ENCODE data around the gene HMGN2. TPM values are rescaled to one million over a fixed set of nuclear protein-coding genes. Genes with fewer than 3 reads are reported as not detected.
"Not testable (repeated sequence)": the region's sequence is repeated elsewhere in the genome, so short reads cannot be mapped to it uniquely, and the experiment has no call there.

HMGN2 gene
- total and polyA plus RNA-seq, 2 donors: 1,143 to 1,167 TPM

GRCh38 chr1:26482921-26483320, 10.7 kb downstream of the HMGN2 start:
- Histone ChIP-seq H3K27me3 (ENCODE audit: control insufficient read depth in 2 of 2, insufficient read depth in 1 of 2, low read length in 1 of 2) (no peaks in the 10 kb centered on the region), H3K4me3 (ENCODE audit: low read length in 2 of 2) (no peak overlapping the region), H3K27ac (ENCODE audit: low read depth in 1 of 2, low read length in 1 of 2) (no peak overlapping the region), H3K4me1 (ENCODE audit: control insufficient read depth in 2 of 2, insufficient read depth in 2 of 2, low read length in 2 of 2) (no peaks in the 10 kb centered on the region), H3K9me3 (ENCODE audit: control insufficient read depth in 2 of 2, insufficient read depth in 1 of 2, low read length in 1 of 2) (no peaks in the 10 kb centered on the region), H3K36me3 (ENCODE audit: control insufficient read depth in 2 of 2, insufficient read depth in 2 of 2, low read length in 1 of 2) (peaks cover 7 to 17% of the 10 kb centered on the region in 2 donors)
- WGBS: 98% methylated on average over 2 of the region's 2 CpGs
- no peak for DNase-seq (ENCODE audit: low read depth in 6 of 9, low spot score in 9 of 9)

GRCh38 chr1:26483980-26484379, 11.7 kb downstream of the HMGN2 start:
- Histone ChIP-seq H3K4me3 (ENCODE audit: low read length in 2 of 2) (no peak overlapping the region), H3K27ac (ENCODE audit: low read depth in 1 of 2, low read length in 1 of 2) (no peak overlapping the region), H3K36me3 (ENCODE audit: control insufficient read depth in 2 of 2, insufficient read depth in 2 of 2, low read length in 1 of 2) (peaks cover 7 to 9% of the 10 kb centered on the region in 2 donors), H3K4me1 (ENCODE audit: control insufficient read depth in 2 of 2, insufficient read depth in 2 of 2, low read length in 2 of 2) (no peaks in the 10 kb centered on the region), H3K9me3 (ENCODE audit: control insufficient read depth in 2 of 2, insufficient read depth in 1 of 2, low read length in 1 of 2) (no peaks in the 10 kb centered on the region), H3K27me3 (ENCODE audit: control insufficient read depth in 2 of 2, insufficient read depth in 1 of 2, low read length in 1 of 2) (no peaks in the 10 kb centered on the region)
- DNase-seq (ENCODE audit: low read depth in 6 of 9, low spot score in 9 of 9): no peak
- WGBS: 92% methylated on average over 2 of the region's 2 CpGs

GRCh38 chr1:26490155-26490554, 17.9 kb downstream of the HMGN2 start:
- no peak for DNase-seq (ENCODE audit: low read depth in 6 of 9, low spot score in 9 of 9)
- no peaks in the 10 kb centered on the region for H3K9me3 ChIP-seq (ENCODE audit: control insufficient read depth in 2 of 2, insufficient read depth in 1 of 2, low read length in 1 of 2)
- H3K4me3 ChIP-seq (ENCODE audit: low read length in 2 of 2): no peak overlapping the region
- no peak overlapping the region for H3K27ac ChIP-seq (ENCODE audit: low read depth in 1 of 2, low read length in 1 of 2)
- H3K4me1 ChIP-seq (ENCODE audit: control insufficient read depth in 2 of 2, insufficient read depth in 2 of 2, low read length in 2 of 2): no peaks in the 10 kb centered on the region
- no peaks in the 10 kb centered on the region for H3K27me3 ChIP-seq (ENCODE audit: control insufficient read depth in 2 of 2, insufficient read depth in 1 of 2, low read length in 1 of 2)
- no peaks in the 10 kb centered on the region for H3K36me3 ChIP-seq (ENCODE audit: control insufficient read depth in 2 of 2, insufficient read depth in 2 of 2, low read length in 1 of 2)
- 98% methylated on average over 4 of the region's 4 CpGs for WGBS

- H3K36me3 ChIP-seq (ENCODE audit: control insufficient read depth in 2 of 2, insufficient read depth in 2 of 2, low read length in 1 of 2): no peaks in the 10 kb centered on the region
Observed at GRCh38 chr1:26493267-26493666, 21.0 kb downstream of the HMGN2 start.

GRCh38 chr1:26493938-26494337, 21.7 kb downstream of the HMGN2 start:
- no peak overlapping the region for H3K4me3 ChIP-seq (ENCODE audit: low read length in 2 of 2)
- no peak overlapping the region for H3K27ac ChIP-seq (ENCODE audit: low read depth in 1 of 2, low read length in 1 of 2)
- H3K27me3 ChIP-seq (ENCODE audit: control insufficient read depth in 2 of 2, insufficient read depth in 1 of 2, low read length in 1 of 2): no peaks in the 10 kb centered on the region
- H3K36me3 ChIP-seq (ENCODE audit: control insufficient read depth in 2 of 2, insufficient read depth in 2 of 2, low read length in 1 of 2): no peaks in the 10 kb centered on the region
- no peaks in the 10 kb centered on the region for H3K9me3 ChIP-seq (ENCODE audit: control insufficient read depth in 2 of 2, insufficient read depth in 1 of 2, low read length in 1 of 2)
- peaks cover 0 to 2% of the 10 kb centered on the region in 2 donors for H3K4me1 ChIP-seq (ENCODE audit: control insufficient read depth in 2 of 2, insufficient read depth in 2 of 2, low read length in 2 of 2)
- WGBS: 97% methylated on average over 3 of the region's 3 CpGs
- no peak for DNase-seq (ENCODE audit: low read depth in 6 of 9, low spot score in 9 of 9)

More at GRCh38 chr1:26493267-26493666, 21.0 kb downstream of the HMGN2 start:
- Histone ChIP-seq H3K4me3 (ENCODE audit: low read length in 2 of 2) (no peak overlapping the region), H3K9me3 (ENCODE audit: control insufficient read depth in 2 of 2, insufficient read depth in 1 of 2, low read length in 1 of 2) (no peaks in the 10 kb centered on the region), H3K27ac (ENCODE audit: low read depth in 1 of 2, low read length in 1 of 2) (no peak overlapping the region), H3K4me1 (ENCODE audit: control insufficient read depth in 2 of 2, insufficient read depth in 2 of 2, low read length in 2 of 2) (no peaks in the 10 kb centered on the region), H3K27me3 (ENCODE audit: control insufficient read depth in 2 of 2, insufficient read depth in 1 of 2, low read length in 1 of 2) (no peaks in the 10 kb centered on the region)
- 93% methylated on average over 3 of the region's 3 CpGs for WGBS
- no peak for DNase-seq (ENCODE audit: low read depth in 6 of 9, low spot score in 9 of 9)

- H3K9me3 ChIP-seq (ENCODE audit: control insufficient read depth in 2 of 2, insufficient read depth in 1 of 2, low read length in 1 of 2): peaks cover 0 to 6% of the 10 kb centered on the region in 2 donors
- H3K27ac ChIP-seq (ENCODE audit: low read depth in 1 of 2, low read length in 1 of 2): no peak overlapping the region
- no peak overlapping the region for H3K4me3 ChIP-seq (ENCODE audit: low read length in 2 of 2)
- DNase-seq (ENCODE audit: low read depth in 6 of 9, low spot score in 9 of 9): no peak
- peaks cover 0 to 2% of the 10 kb centered on the region in 2 donors for H3K27me3 ChIP-seq (ENCODE audit: control insufficient read depth in 2 of 2, insufficient read depth in 1 of 2, low read length in 1 of 2)
- no peaks in the 10 kb centered on the region for H3K36me3 ChIP-seq (ENCODE audit: control insufficient read depth in 2 of 2, insufficient read depth in 2 of 2, low read length in 1 of 2)
- WGBS: 67% methylated on average over 4 of the region's 4 CpGs
- H3K4me1 ChIP-seq (ENCODE audit: control insufficient read depth in 2 of 2, insufficient read depth in 2 of 2, low read length in 2 of 2): peaks cover 9 to 24% of the 10 kb centered on the region in 2 donors
Observed at GRCh38 chr1:26496861-26497260, 24.6 kb downstream of the HMGN2 start.

GRCh38 chr1:26498894-26499293, 26.7 kb downstream of the HMGN2 start:
- Histone ChIP-seq H3K27ac (ENCODE audit: low read depth in 1 of 2, low read length in 1 of 2) (no peak overlapping the region), H3K27me3 (ENCODE audit: control insufficient read depth in 2 of 2, insufficient read depth in 1 of 2, low read length in 1 of 2) (peaks cover 0 to 2% of the 10 kb centered on the region in 2 donors), H3K36me3 (ENCODE audit: control insufficient read depth in 2 of 2, insufficient read depth in 2 of 2, low read length in 1 of 2) (no peaks in the 10 kb centered on the region), H3K9me3 (ENCODE audit: control insufficient read depth in 2 of 2, insufficient read depth in 1 of 2, low read length in 1 of 2) (peaks cover 0 to 6% of the 10 kb centered on the region in 2 donors), H3K4me1 (ENCODE audit: control insufficient read depth in 2 of 2, insufficient read depth in 2 of 2, low read length in 2 of 2) (peaks cover 9 to 25% of the 10 kb centered on the region in 2 donors), H3K4me3 (ENCODE audit: low read length in 2 of 2) (no peak overlapping the region)
- WGBS: 72% methylated on average over 7 of the region's 7 CpGs
- DNase-seq (ENCODE audit: low read depth in 6 of 9, low spot score in 9 of 9): no peak

- peak; percentile 52 to 94 (median 81) for DNase-seq (ENCODE audit: low read depth in 6 of 9, low spot score in 9 of 9)
- peak overlapping the region; percentile 86 to 89 for H3K27ac ChIP-seq (ENCODE audit: low read depth in 1 of 2, low read length in 1 of 2)
- H3K36me3 ChIP-seq (ENCODE audit: control insufficient read depth in 2 of 2, insufficient read depth in 2 of 2, low read length in 1 of 2): no peaks in the 10 kb centered on the region
- H3K27me3 ChIP-seq (ENCODE audit: control insufficient read depth in 2 of 2, insufficient read depth in 1 of 2, low read length in 1 of 2): peaks cover 0 to 2% of the 10 kb centered on the region in 2 donors
- peaks cover 0 to 6% of the 10 kb centered on the region in 2 donors for H3K9me3 ChIP-seq (ENCODE audit: control insufficient read depth in 2 of 2, insufficient read depth in 1 of 2, low read length in 1 of 2)
- peaks cover 9 to 25% of the 10 kb centered on the region in 2 donors for H3K4me1 ChIP-seq (ENCODE audit: control insufficient read depth in 2 of 2, insufficient read depth in 2 of 2, low read length in 2 of 2)
- WGBS: under 1% methylated on average over 74 of the region's 74 CpGs
- H3K4me3 ChIP-seq (ENCODE audit: low read length in 2 of 2): peak overlapping the region; percentile 72 to 98
Observed at GRCh38 chr1:26500488-26501175, 28.4 kb downstream of the HMGN2 start.

GRCh38 chr1:26510711-26511110, 38.5 kb downstream of the HMGN2 start:
- WGBS: 94% methylated on average over 2 of the region's 2 CpGs
- not testable (repeated sequence) for H3K36me3 ChIP-seq (ENCODE audit: control insufficient read depth in 2 of 2, insufficient read depth in 2 of 2, low read length in 1 of 2); H3K27ac ChIP-seq (ENCODE audit: low read depth in 1 of 2, low read length in 1 of 2); H3K4me3 ChIP-seq (ENCODE audit: low read length in 2 of 2); H3K27me3 ChIP-seq (ENCODE audit: control insufficient read depth in 2 of 2, insufficient read depth in 1 of 2, low read length in 1 of 2); H3K4me1 ChIP-seq (ENCODE audit: control insufficient read depth in 2 of 2, insufficient read depth in 2 of 2, low read length in 2 of 2); H3K9me3 ChIP-seq (ENCODE audit: control insufficient read depth in 2 of 2, insufficient read depth in 1 of 2, low read length in 1 of 2); DNase-seq (ENCODE audit: low read depth in 6 of 9, low spot score in 9 of 9)

Data from thymus (tissue), 11 donors.